ENCODE data around the gene TMUB2.
"Not testable (repeated sequence)": the region's sequence is repeated elsewhere in the genome, so short reads cannot be mapped to it uniquely, and the experiment has no call there.

The TMUB2 gene

DNA sequence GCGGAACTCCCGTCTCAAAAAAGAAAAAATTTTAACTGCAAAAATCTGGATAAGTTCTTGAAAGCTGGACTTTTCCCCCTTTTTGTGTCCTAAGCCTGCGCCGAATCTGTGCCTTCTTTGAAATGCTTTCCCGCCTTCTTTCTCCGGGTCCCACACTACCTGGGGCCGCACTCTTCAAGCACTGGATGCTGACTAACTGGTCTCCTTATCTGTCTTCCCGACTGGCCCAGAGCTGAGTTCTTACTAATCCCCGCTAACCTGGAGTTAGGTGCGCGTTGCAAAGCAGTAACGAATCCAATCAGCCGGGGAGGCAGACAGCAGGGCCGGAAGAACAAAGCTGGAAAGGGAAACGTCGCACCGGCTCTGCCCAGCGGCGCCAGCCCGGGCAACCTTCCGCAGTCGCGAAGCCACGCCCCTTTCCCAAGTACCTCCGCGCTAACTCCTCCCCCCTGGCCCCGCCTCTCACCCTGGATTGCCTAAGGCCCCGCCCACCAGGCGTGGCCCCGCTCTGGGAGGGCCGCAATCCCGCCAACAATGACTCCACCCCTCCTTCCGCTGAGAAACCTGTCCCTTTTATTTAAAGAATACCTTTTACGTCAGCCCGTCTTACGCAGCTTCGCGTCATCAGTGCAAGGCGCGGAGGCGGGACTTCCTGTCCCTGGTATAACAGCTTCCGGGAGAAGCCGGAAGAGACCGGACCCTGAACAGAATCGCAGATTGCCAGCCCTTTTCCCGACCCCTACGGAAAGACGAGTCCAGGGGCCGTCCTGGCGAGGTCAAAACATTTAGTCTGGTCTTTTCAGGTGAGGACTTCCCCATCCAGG lies at the start of gene TMUB2:
TSS of gene TMUB2 (plus strand) at position 666 of the 824 bp plus-strand sequence. CDS start 737 bp downstream, outside the sequence.
- DNase-seq: peak; percentile 98 to 99 (median 99)

GRCh38 chr17:44137891-44138709 lies 48.7 kb upstream of the TMUB2 start:
- peak; percentile 9 to 88 (median 77) for DNase-seq

GRCh38 chr17:44143921-44144320 lies 42.9 kb upstream of the TMUB2 start:
- not testable (repeated sequence) for DNase-seq

- no peak for DNase-seq
Observed at GRCh38 chr17:44144966-44145739, 41.6 kb upstream of the TMUB2 start.

GRCh38 chr17:44146375-44147346 lies 40.1 kb upstream of the TMUB2 start:
- no peak for DNase-seq

DNA sequence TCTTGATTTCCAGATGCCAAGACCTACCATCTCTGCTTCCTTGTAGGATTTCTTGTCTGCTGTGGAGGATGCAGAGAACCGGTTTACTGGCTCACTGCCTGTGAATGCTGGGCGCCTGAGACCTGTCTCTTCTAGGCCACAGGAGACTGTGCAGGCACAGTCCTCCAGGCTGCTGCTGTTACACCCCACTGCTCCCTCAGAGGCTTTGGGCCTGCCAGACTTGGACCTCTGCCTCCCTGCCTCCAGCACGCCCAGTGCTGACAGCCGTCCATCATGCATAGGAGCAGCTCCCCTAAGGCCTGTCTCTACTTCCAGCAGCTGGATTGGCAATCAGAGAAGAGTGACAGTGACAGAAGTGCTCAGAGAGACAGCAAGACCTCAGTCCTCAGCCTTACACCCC lies 39.0 kb upstream of the TMUB2 start:
- DNase-seq: no peak

DNA sequence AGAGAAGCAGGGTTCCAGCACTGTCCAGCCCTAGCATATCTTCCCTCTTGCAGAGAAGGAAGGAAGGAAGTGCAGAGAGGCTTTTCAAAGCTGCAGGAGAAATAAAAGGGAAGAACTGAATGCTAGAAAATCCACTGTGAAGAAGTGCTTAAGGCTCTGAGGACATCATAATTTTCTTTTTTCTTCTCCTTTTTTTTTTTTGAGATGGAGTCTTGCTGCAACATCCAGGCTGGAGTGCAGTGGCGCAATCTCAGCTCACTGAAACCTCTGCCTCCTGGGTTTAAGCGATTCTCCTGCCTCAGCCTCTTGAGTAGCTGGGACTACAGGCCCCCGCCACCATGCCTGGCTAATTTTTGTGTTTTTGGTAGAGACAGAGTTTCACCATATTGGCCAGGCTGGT lies 37.7 kb upstream of the TMUB2 start:
- not testable (repeated sequence) for DNase-seq

DNA sequence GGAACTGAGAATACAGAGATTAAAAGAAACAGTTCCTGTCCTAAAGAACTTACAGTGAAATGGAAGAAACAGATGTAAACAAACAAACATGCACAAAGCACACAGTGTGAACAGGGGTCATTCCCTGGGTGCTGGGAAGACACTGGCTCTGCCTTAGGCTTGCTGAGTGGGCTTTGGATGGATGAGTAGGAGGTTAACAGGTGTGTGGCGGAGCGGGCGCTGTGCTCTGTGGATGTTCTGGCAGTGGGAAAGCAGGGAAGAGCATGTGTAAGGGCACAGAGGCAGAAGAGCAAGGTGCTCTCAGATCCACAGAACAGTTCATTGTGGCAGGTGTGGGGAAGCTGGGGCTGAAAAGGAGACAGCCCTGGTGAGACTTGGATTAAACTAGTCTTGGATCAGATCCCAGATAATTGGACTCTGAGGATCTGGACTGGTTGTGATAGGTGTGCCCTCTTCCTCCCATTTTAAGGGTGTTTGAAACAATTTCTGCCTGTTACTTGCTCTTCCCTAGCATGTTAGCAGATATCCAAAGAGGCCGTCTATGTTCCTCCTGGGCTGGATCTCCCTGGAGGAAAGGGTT lies 36.9 kb upstream of the TMUB2 start:
- DNase-seq: no peak

GRCh38 chr17:44152875-44153274 lies 33.9 kb upstream of the TMUB2 start:
- no peak for DNase-seq

DNA sequence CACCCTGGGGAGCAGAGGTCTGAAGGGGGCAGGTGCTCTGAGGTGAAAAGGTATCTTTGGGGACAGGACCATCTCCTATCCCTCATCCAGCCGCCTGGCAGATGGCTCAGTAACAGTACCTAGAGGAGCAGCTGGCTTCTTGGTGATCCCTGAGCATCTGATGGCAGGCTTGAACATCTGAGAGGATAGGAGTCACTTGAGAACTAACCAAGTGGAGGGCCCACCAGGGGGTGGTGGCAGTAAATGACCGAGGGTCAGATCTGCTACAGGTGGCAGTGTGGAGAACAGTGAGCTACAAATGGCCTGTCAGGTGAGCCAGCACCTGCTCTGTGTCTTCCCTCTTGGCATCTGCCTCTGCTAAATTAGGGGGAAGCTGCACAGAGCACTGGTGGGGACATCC lies 31.3 kb upstream of the TMUB2 start:
- DNase-seq: peak in 1 of 3 experiments; percentile 74

- DNase-seq: no peak
Observed at GRCh38 chr17:44159519-44160210, 27.1 kb upstream of the TMUB2 start.

- no peak for DNase-seq
Observed at GRCh38 chr17:44164476-44164875, 22.3 kb upstream of the TMUB2 start.

GRCh38 chr17:44167181-44167861 lies 19.5 kb upstream of the TMUB2 start:
- no peak for DNase-seq

GRCh38 chr17:44170135-44170498 lies 16.7 kb upstream of the TMUB2 start:
- no peak for DNase-seq

DNA sequence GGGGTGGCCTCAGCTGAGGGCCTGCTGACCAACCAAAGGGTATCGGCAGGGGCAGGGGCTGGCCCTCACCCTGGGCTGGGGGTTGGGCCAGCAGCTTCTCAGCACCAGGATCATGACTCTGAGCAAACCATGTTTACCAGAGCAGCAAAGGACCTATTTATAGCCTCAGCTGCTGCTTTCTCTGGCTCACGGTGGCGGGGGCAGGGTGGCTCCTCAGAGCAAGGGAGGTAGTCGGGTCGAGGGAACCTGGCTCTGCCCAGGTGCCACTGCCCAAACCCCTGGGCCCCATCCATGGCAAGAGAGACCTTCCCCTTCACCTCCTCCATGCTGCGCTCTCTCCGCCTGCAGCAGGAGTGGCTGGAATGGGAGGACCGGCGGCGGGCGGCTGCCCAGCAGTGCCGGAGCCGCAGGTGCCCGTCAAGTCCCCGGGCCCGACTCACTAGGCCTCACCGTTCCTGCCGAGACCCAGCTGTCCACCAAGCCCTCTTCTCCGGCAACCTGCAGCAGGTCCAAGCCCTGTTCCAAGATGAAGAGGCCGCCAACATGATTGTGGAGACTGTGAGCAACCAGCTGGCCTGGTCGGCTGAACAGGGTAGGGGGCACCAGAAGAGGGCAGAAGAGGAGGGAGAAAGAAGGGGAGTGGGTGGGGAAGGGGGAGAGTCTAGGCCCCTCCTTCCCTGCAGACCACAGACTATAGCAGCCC lies 16.1 kb upstream of the TMUB2 start, which contains the start of gene ASB16:
TSS of gene ASB16 (plus strand) at position 206 of the 703 bp plus-strand sequence. CDS start at position 292, 86 bp downstream.
- peak; percentile 29 to 84 (median 84) for DNase-seq

GRCh38 chr17:44171931-44172455 lies 14.8 kb upstream of the TMUB2 start:
- no peak for DNase-seq

DNA sequence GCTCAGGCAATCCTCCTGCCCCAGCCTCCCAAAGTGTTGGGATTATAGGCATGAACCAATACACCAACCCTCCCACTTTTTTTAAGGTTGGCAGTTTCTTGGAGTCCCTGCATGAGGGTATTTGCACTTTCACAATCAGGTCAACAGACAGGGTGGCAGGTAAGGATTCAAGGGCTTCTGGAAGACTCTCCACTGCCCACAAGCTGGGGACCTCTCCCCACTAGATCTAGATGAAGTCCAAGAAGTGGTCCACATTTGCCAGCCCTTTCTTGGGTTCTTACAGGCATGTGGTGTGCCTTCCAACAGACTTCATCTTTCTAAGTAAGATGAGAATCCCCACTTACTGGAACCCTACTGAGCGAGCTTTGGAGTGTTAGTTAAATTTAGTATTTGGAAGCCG lies 12.3 kb upstream of the TMUB2 start:
- DNase-seq: no peak

DNA sequence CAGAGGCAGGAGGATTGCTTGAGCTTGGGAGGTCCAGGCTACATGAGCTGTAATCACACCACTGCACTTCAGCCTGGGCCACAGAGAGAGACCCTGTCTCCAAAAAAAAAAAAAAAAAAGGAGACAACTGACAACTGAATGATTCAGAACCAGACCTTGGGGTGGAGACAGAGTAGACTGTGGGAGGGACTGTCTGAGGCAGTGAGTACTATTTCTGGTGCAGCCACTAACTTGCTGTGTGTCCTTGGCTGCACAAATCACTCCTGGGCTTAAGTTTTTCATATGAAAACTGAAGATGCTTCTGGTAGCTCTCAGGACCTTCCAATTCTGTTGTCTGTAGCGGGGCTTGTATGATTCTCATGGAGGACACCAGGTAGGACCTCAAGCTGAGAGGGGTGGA lies 10.5 kb upstream of the TMUB2 start:
- DNase-seq: no peak

Data from NCI-H1417 (cell line).